Gastroesophageal sphincter (tissue), 4 donors: ENCODE data around the gene KIF26B. TPM values are rescaled to one million over a fixed set of nuclear protein-coding genes. Genes with fewer than 3 reads are reported as not detected.

Source experiments
- ATAC-seq: fragments of 150-250 bp; one replicate; pipeline ENCODE4 v1.9.1; 2016; ENCODE audit warnings: mild to moderate bottlenecking, moderate library complexity
- H3K27ac ChIP-seq, 4 donors: fragments of 200-600 bp; sonication (generic) in 3 of 4; 1 replicate in 3 of 4; 2 replicates in 1 of 4; pipeline ENCODE4 v1.5.1; 2016 to 2019
- H3K27me3 ChIP-seq: fragments of 200-600 bp; sonication (generic); one replicate; pipeline ENCODE4 v1.5.1; 2019
- H3K36me3 ChIP-seq, 2 donors: fragments of 200-600 bp; sonication (generic); one replicate each; pipeline ENCODE4 v1.5.1; 2019; ENCODE audit warnings: control low read depth in 1 of 2
- H3K4me1 ChIP-seq, 3 donors: fragments of 200-600 bp; sonication (generic); 1 replicate in 2 of 3; 2 replicates in 1 of 3; pipeline ENCODE4 v1.5.1; 2016 to 2019; ENCODE audit warnings: control low read depth in 2 of 3
- H3K4me3 ChIP-seq, 2 donors: fragments of 200-600 bp; sonication (generic); one replicate each; pipeline ENCODE4 v1.5.1; 2019; ENCODE audit warnings: mild to moderate bottlenecking in 1 of 2, moderate library complexity in 1 of 2
- H3K9me3 ChIP-seq, 3 donors: fragments of 200-600 bp; sonication (generic); one replicate each; pipeline ENCODE4 v1.5.1; 2017 to 2019; ENCODE audit warnings: control low read depth in 2 of 3
- CTCF ChIP-seq, 4 experiments: fragments of 200-600 bp in 2 of 4; fragments of 450-650 bp in 2 of 4; sonication (generic) in 1 of 4; IDR thresholded peaks; one replicate each; pipeline ENCODE4 v1.5.1; 2017 to 2019; ENCODE audit warnings: antibody characterized with exemption in 4 of 4, mild to moderate bottlenecking in 2 of 4, moderate library complexity in 2 of 4
- EP300 ChIP-seq: sonication (generic); formaldehyde crosslinking; IDR thresholded peaks from one replicate; pipeline ENCODE4 v1.6.1; 2017; ENCODE audit warnings: antibody characterized with exemption, mild to moderate bottlenecking
- POLR2A ChIP-seq, 2 donors: fragments of 450-650 bp; IDR thresholded peaks; one replicate each; pipeline ENCODE4 v1.6.1; 2017; ENCODE audit warnings: antibody characterized with exemption in 2 of 2, mild to moderate bottlenecking in 2 of 2, moderate library complexity in 1 of 2
- POLR2AphosphoS5 ChIP-seq: sonication (generic); formaldehyde crosslinking; IDR thresholded peaks from one replicate; pipeline ENCODE4 v1.6.1; 2017; ENCODE audit warnings: antibody characterized with exemption
- WGBS, 2 donors: methylation state at CpG; one replicate each; pipeline ENCODE4 v1.1.5; 2018; ENCODE audit warnings: low coverage in 1 of 2; 5-methylcytosine and 5-hydroxymethylcytosine counted together
- total RNA-seq, 4 donors: library from RNA; depleted of rRNA; stranded (reverse); fragments of >200 nt; gene quantifications; one replicate each; pipeline ENCODE4 v1.1.0, GENCODE V29; 2016

The KIF26B gene
- total RNA-seq, 4 donors from 2014 or later: 0.62 to 1.9 (median 0.97) TPM

GRCh38 chr1:245656189-245656717 lies 501.5 kb downstream of the KIF26B start:
- TF ChIP-seq EP300: no peak
- H3K27me3 ChIP-seq: no peaks in the 10 kb centered on the region
- no peak for ATAC-seq
- H3K9me3 ChIP-seq: no peaks in the 10 kb centered on the region
- H3K4me1 ChIP-seq: no peaks in the 10 kb centered on the region
- WGBS, 2 donors: 80 to 95% methylated on average over 7 to 10 of the region's 11 CpGs
- no peak overlapping the region for H3K27ac ChIP-seq
- no peak overlapping the region for H3K4me3 ChIP-seq
- H3K36me3 ChIP-seq: no peaks in the 10 kb centered on the region

GRCh38 chr1:245657371-245657770 lies 502.6 kb downstream of the KIF26B start:
- 86 to 100% methylated on average over 4 to 6 of the region's 6 CpGs for WGBS, 2 donors
- no peak overlapping the region for H3K4me3 ChIP-seq
- no peak for ATAC-seq

GRCh38 chr1:245663373-245663772 lies 508.6 kb downstream of the KIF26B start:
- H3K4me3 ChIP-seq: no peak overlapping the region
- H3K4me1 ChIP-seq: no peaks in the 10 kb centered on the region
- H3K27ac ChIP-seq: no peak overlapping the region
- TF ChIP-seq EP300: no peak
- TF ChIP-seq POLR2A (IDR thresholded peaks at IDR 0.05): no peak
- TF ChIP-seq CTCF (IDR thresholded peaks at IDR 0.05): no peak
- TF ChIP-seq POLR2AphosphoS5: no peak
- H3K9me3 ChIP-seq: no peaks in the 10 kb centered on the region
- ATAC-seq: no peak
- no peaks in the 10 kb centered on the region for H3K27me3 ChIP-seq
- H3K36me3 ChIP-seq: no peaks in the 10 kb centered on the region
- WGBS, 2 donors: 88 to 92% methylated on average over 2 to 3 of the region's 3 CpGs

More at GRCh38 chr1:245657371-245657770, 502.6 kb downstream of the KIF26B start:
- Histone ChIP-seq H3K27me3 (no peaks in the 10 kb centered on the region), H3K27ac (no peak overlapping the region), H3K9me3 (no peaks in the 10 kb centered on the region), H3K4me1 (no peaks in the 10 kb centered on the region), H3K36me3 (no peaks in the 10 kb centered on the region)
- TF ChIP-seq POLR2A (IDR thresholded peaks at IDR 0.05): no peak
- no peak for TF ChIP-seq EP300
- TF ChIP-seq POLR2AphosphoS5: no peak
- TF ChIP-seq CTCF (IDR thresholded peaks at IDR 0.05): no peak

- Histone ChIP-seq H3K9me3 (no peaks in the 10 kb centered on the region), H3K27me3 (no peaks in the 10 kb centered on the region), H3K4me3 (no peak overlapping the region), H3K27ac (no peak overlapping the region), H3K4me1 (no peaks in the 10 kb centered on the region), H3K36me3 (no peaks in the 10 kb centered on the region)
- no CpG with 5 or more reads among the region's 8 CpGs for WGBS, 2 donors
- TF ChIP-seq EP300: no peak
- no peak for TF ChIP-seq POLR2AphosphoS5
- no peak for TF ChIP-seq CTCF (IDR thresholded peaks at IDR 0.05)
- no peak for TF ChIP-seq POLR2A (IDR thresholded peaks at IDR 0.05)
- no peak for ATAC-seq
Observed at GRCh38 chr1:245663841-245664240, 509.1 kb downstream of the KIF26B start.

- no peak for ATAC-seq
- 89 to 94% methylated on average over 5 to 9 of the region's 9 CpGs for WGBS, 2 donors
- Histone ChIP-seq H3K4me3 (no peak overlapping the region), H3K9me3 (no peaks in the 10 kb centered on the region), H3K4me1 (no peaks in the 10 kb centered on the region), H3K27ac (no peak overlapping the region), H3K27me3 (no peaks in the 10 kb centered on the region), H3K36me3 (no peaks in the 10 kb centered on the region)
- TF ChIP-seq EP300 (no peak), POLR2AphosphoS5 (no peak), CTCF (IDR thresholded peaks at IDR 0.05) (no peak), POLR2A (IDR thresholded peaks at IDR 0.05) (no peak)
Observed at GRCh38 chr1:245666412-245666811, 511.6 kb downstream of the KIF26B start.
